Stimulated activated naive CD8-positive, alpha-beta T cell treated with anti-CD3 and anti-CD28 coated beads, Interleukin-15, Interleukin-2, amounts not matched to agents 100 ng/mL and 50 ng/mL, for 24 hours (primary cell): ENCODE data around the gene POMGNT2.
"Not testable (repeated sequence)": the region's sequence is repeated elsewhere in the genome, so short reads cannot be mapped to it uniquely, and the experiment has no call there.

Experiments
- H3K27ac Mint-ChIP-seq: one replicate; pipeline ENCODE4 v1.8.0; 2021; ENCODE audit warnings: mild to moderate bottlenecking, mixed read lengths
- H3K27me3 Mint-ChIP-seq: one replicate; pipeline ENCODE4 v1.8.0; 2021; ENCODE audit warnings: mixed read lengths
- H3K36me3 Mint-ChIP-seq: one replicate; pipeline ENCODE4 v1.8.0; 2021; ENCODE audit warnings: low read depth, mixed read lengths
- H3K4me1 Mint-ChIP-seq: one replicate; pipeline ENCODE4 v1.8.0; 2021; ENCODE audit warnings: low read depth, mixed read lengths
- H3K4me3 Mint-ChIP-seq: one replicate; pipeline ENCODE4 v1.8.0; 2021; ENCODE audit warnings: mild to moderate bottlenecking, mixed read lengths
- H3K9me3 Mint-ChIP-seq: one replicate; pipeline ENCODE4 v1.8.0; 2021; ENCODE audit warnings: mixed read lengths

POMGNT2 gene

GRCh38 chr3:43054754-43055153 lies 51.1 kb downstream of the POMGNT2 start:
- Mint-ChIP-seq H3K4me3 (no peak overlapping the region), H3K9me3 (peaks cover 21% of the 10 kb centered on the region), H3K4me1 (no peaks in the 10 kb centered on the region), H3K27ac (no peak overlapping the region), H3K36me3 (peaks cover 12% of the 10 kb centered on the region), H3K27me3 (no peaks in the 10 kb centered on the region)

- Mint-ChIP-seq H3K27ac (no peak overlapping the region), H3K9me3 (peaks cover 30% of the 10 kb centered on the region), H3K27me3 (no peaks in the 10 kb centered on the region), H3K4me3 (no peak overlapping the region), H3K36me3 (peaks cover 17% of the 10 kb centered on the region), H3K4me1 (no peaks in the 10 kb centered on the region)
Observed at GRCh38 chr3:43053291-43053690, 52.6 kb downstream of the POMGNT2 start.

- H3K4me1 Mint-ChIP-seq: no peaks in the 10 kb centered on the region
- H3K4me3 Mint-ChIP-seq: no peak overlapping the region
- H3K27ac Mint-ChIP-seq: no peak overlapping the region
- H3K9me3 Mint-ChIP-seq: peaks cover 55% of the 10 kb centered on the region
- H3K36me3 Mint-ChIP-seq: peaks cover 23% of the 10 kb centered on the region
- no peaks in the 10 kb centered on the region for H3K27me3 Mint-ChIP-seq
Observed at GRCh38 chr3:43048470-43048869, 57.4 kb downstream of the POMGNT2 start.

GRCh38 chr3:43046583-43046982 lies 59.3 kb downstream of the POMGNT2 start:
- peaks cover 43% of the 10 kb centered on the region for H3K9me3 Mint-ChIP-seq
- H3K36me3 Mint-ChIP-seq: peaks cover 19% of the 10 kb centered on the region
- H3K27ac Mint-ChIP-seq: no peak overlapping the region
- no peaks in the 10 kb centered on the region for H3K4me1 Mint-ChIP-seq
- H3K27me3 Mint-ChIP-seq: no peaks in the 10 kb centered on the region
- no peak overlapping the region for H3K4me3 Mint-ChIP-seq

- H3K4me3 Mint-ChIP-seq, H3K27ac Mint-ChIP-seq, H3K27me3 Mint-ChIP-seq, H3K4me1 Mint-ChIP-seq: not testable (repeated sequence)
- Mint-ChIP-seq H3K9me3 (peaks cover 33% of the 10 kb centered on the region), H3K36me3 (peaks cover 12% of the 10 kb centered on the region)
Observed at GRCh38 chr3:43045079-43045478, 60.8 kb downstream of the POMGNT2 start.

- Mint-ChIP-seq H3K9me3 (peaks cover 29% of the 10 kb centered on the region), H3K27ac (no peak overlapping the region)
Observed at GRCh38 chr3:43043793-43044192, 62.1 kb downstream of the POMGNT2 start.

GRCh38 chr3:43043071-43043766 lies 62.7 kb downstream of the POMGNT2 start:
- Mint-ChIP-seq H3K4me3 (no peak overlapping the region), H3K4me1 (peaks cover 7% of the 10 kb centered on the region), H3K27ac (no peak overlapping the region), H3K9me3 (peaks cover 24% of the 10 kb centered on the region), H3K36me3 (peaks cover 6% of the 10 kb centered on the region), H3K27me3 (no peaks in the 10 kb centered on the region)

More at GRCh38 chr3:43043793-43044192, 62.1 kb downstream of the POMGNT2 start:
- Mint-ChIP-seq H3K4me3 (no peak overlapping the region), H3K27me3 (no peaks in the 10 kb centered on the region), H3K36me3 (peaks cover 8% of the 10 kb centered on the region), H3K4me1 (peaks cover 2% of the 10 kb centered on the region)

- Mint-ChIP-seq H3K4me1 (peaks cover 16% of the 10 kb centered on the region), H3K27ac (no peak overlapping the region), H3K9me3 (peaks cover 14% of the 10 kb centered on the region), H3K4me3 (no peak overlapping the region), H3K36me3 (peaks cover 6% of the 10 kb centered on the region), H3K27me3 (no peaks in the 10 kb centered on the region)
Observed at GRCh38 chr3:43041517-43041916, 64.4 kb downstream of the POMGNT2 start.

- Mint-ChIP-seq H3K4me3 (no peak overlapping the region), H3K9me3 (no peaks in the 10 kb centered on the region), H3K27me3 (no peaks in the 10 kb centered on the region), H3K27ac (no peak overlapping the region), H3K4me1 (peaks cover 16% of the 10 kb centered on the region), H3K36me3 (no peaks in the 10 kb centered on the region)
Observed at GRCh38 chr3:43038010-43038409, 67.9 kb downstream of the POMGNT2 start.

GRCh38 chr3:43036621-43037423 lies 69.1 kb downstream of the POMGNT2 start:
- peaks cover 16% of the 10 kb centered on the region for H3K4me1 Mint-ChIP-seq
- no peaks in the 10 kb centered on the region for H3K36me3 Mint-ChIP-seq
- no peak overlapping the region for H3K4me3 Mint-ChIP-seq
- H3K27ac Mint-ChIP-seq: no peak overlapping the region
- H3K9me3 Mint-ChIP-seq: no peaks in the 10 kb centered on the region
- H3K27me3 Mint-ChIP-seq: no peaks in the 10 kb centered on the region

GRCh38 chr3:43035801-43036365 lies 70.0 kb downstream of the POMGNT2 start:
- H3K27me3 Mint-ChIP-seq: no peaks in the 10 kb centered on the region
- H3K9me3 Mint-ChIP-seq: no peaks in the 10 kb centered on the region
- no peaks in the 10 kb centered on the region for H3K36me3 Mint-ChIP-seq
- H3K4me1 Mint-ChIP-seq: peaks cover 16% of the 10 kb centered on the region
- H3K4me3 Mint-ChIP-seq: no peak overlapping the region
- no peak overlapping the region for H3K27ac Mint-ChIP-seq

GRCh38 chr3:43034911-43035310 lies 71.0 kb downstream of the POMGNT2 start:
- H3K27ac Mint-ChIP-seq: no peak overlapping the region
- H3K27me3 Mint-ChIP-seq: no peaks in the 10 kb centered on the region
- peaks cover 16% of the 10 kb centered on the region for H3K4me1 Mint-ChIP-seq
- no peaks in the 10 kb centered on the region for H3K36me3 Mint-ChIP-seq
- H3K4me3 Mint-ChIP-seq: no peak overlapping the region
- no peaks in the 10 kb centered on the region for H3K9me3 Mint-ChIP-seq

GRCh38 chr3:43034200-43034599 lies 71.7 kb downstream of the POMGNT2 start:
- H3K4me1 Mint-ChIP-seq: peaks cover 16% of the 10 kb centered on the region
- no peaks in the 10 kb centered on the region for H3K36me3 Mint-ChIP-seq
- no peaks in the 10 kb centered on the region for H3K27me3 Mint-ChIP-seq
- H3K4me3 Mint-ChIP-seq: no peak overlapping the region
- H3K9me3 Mint-ChIP-seq: no peaks in the 10 kb centered on the region
- H3K27ac Mint-ChIP-seq: no peak overlapping the region

GRCh38 chr3:43032646-43033628 lies 72.9 kb downstream of the POMGNT2 start:
- Mint-ChIP-seq H3K4me3 (no peak overlapping the region), H3K4me1 (peaks cover 6% of the 10 kb centered on the region), H3K36me3 (no peaks in the 10 kb centered on the region), H3K27ac (no peak overlapping the region), H3K9me3 (no peaks in the 10 kb centered on the region), H3K27me3 (no peaks in the 10 kb centered on the region)
